ENCODE data around the gene HADHB. TPM values are rescaled to one million over a fixed set of nuclear protein-coding genes. Genes with fewer than 3 reads are reported as not detected.

HADHB gene
- total and polyA plus RNA-seq, 3 donors from 2014 or later, result 142 to 171 (median 168) TPM

- 53 to 73% methylated on average over 1 of the region's 1 CpG for WGBS, 2 donors
- Histone ChIP-seq H3K27me3 (no peaks in the 10 kb centered on the region), H3K4me3 (no peak overlapping the region), H3K27ac (no peak overlapping the region), H3K9me3 (no peaks in the 10 kb centered on the region), H3K4me1 (no peaks in the 10 kb centered on the region), H3K36me3 (ENCODE audit: low read depth, missing control alignments) (no peaks in the 10 kb centered on the region)
- DNase-seq, result no peak
- TF ChIP-seq CTCF (IDR thresholded peaks at IDR 0.05) (no peak), POLR2A (IDR thresholded peaks at IDR 0.05) (no peak)
- intact Hi-C loops (cut with DNase I; ENCODE audit: low total_unique reads), result no loop called here
Measured at GRCh38 chr2:26202981-26203490, 41.7 kb upstream of the HADHB start.

DNA sequence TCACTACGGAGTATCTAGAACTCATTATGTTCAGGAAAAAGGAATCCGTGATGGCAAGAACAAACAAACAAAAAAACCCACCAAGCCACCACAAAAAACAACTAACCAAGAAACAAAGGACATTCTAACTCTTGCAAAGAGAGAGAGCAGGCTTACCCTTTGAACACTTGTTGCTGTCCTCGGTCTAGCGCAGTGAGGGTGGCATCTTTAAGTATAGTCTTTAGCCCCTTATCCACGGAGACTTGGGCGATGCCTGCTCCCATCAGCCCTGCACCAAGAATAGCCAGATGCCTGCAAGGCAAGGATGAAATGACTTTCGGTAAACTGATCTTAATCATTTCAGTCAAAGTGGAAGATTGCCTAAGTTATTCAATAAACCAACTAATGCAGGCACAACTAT lies 40.8 kb upstream of the HADHB start:
- no peaks in the 10 kb centered on the region for H3K36me3 ChIP-seq (ENCODE audit: low read depth, missing control alignments)
- no peak for DNase-seq
- H3K27me3 ChIP-seq, result no peaks in the 10 kb centered on the region
- intact Hi-C loops (cut with DNase I; ENCODE audit: low total_unique reads), result no loop called here
- TF ChIP-seq CTCF (IDR thresholded peaks at IDR 0.05) (no peak), POLR2A (IDR thresholded peaks at IDR 0.05) (no peak)
- no peaks in the 10 kb centered on the region for H3K9me3 ChIP-seq
- 91 to 92% methylated on average over 7 of the region's 7 CpGs for WGBS, 2 donors
- no peak overlapping the region for H3K4me3 ChIP-seq
- H3K4me1 ChIP-seq, result no peaks in the 10 kb centered on the region
- H3K27ac ChIP-seq, result no peak overlapping the region

GRCh38 chr2:26212011-26212410 lies 32.7 kb upstream of the HADHB start:
- intact Hi-C loops (cut with DNase I; ENCODE audit: low total_unique reads), result no loop called here
- WGBS, 2 donors, result 90 to 94% methylated on average over 5 of the region's 5 CpGs
- H3K27me3 ChIP-seq, result no peaks in the 10 kb centered on the region
- H3K4me1 ChIP-seq, result no peaks in the 10 kb centered on the region
- DNase-seq, result no peak
- TF ChIP-seq CTCF (IDR thresholded peaks at IDR 0.05) (no peak), POLR2A (IDR thresholded peaks at IDR 0.05) (no peak)
- H3K27ac ChIP-seq, result no peak overlapping the region
- H3K9me3 ChIP-seq, result no peaks in the 10 kb centered on the region
- no peaks in the 10 kb centered on the region for H3K36me3 ChIP-seq (ENCODE audit: low read depth, missing control alignments)
- no peak overlapping the region for H3K4me3 ChIP-seq

DNA sequence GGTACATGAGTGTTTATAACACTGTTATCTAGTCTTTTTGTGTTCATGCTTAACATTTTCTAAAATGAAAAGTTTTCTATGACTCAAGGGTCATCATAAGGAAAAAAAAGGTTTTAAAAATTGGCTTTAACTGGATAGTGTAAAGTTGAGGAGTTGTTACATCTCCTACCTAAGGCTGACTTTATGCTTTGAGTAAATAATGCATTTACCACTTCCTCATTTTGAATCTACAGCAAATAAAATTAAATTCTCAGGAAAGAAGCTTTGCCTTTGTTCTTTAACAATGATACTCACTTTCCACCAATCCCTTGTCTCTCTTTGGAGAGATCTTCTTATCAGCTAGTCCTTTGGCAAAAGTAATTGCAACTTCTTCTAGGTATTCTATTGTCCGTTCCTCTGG lies 30.0 kb upstream of the HADHB start:
- H3K9me3 ChIP-seq, result no peaks in the 10 kb centered on the region
- no peak overlapping the region for H3K27ac ChIP-seq
- H3K27me3 ChIP-seq, result no peaks in the 10 kb centered on the region
- WGBS, 2 donors, result 87 to 89% methylated on average over 1 of the region's 1 CpG
- no peak for DNase-seq
- TF ChIP-seq POLR2A (IDR thresholded peaks at IDR 0.05) (no peak), CTCF (IDR thresholded peaks at IDR 0.05) (no peak)
- no peaks in the 10 kb centered on the region for H3K36me3 ChIP-seq (ENCODE audit: low read depth, missing control alignments)
- intact Hi-C loops (cut with DNase I; ENCODE audit: low total_unique reads), result no loop called here
- H3K4me3 ChIP-seq, result no peak overlapping the region
- H3K4me1 ChIP-seq, result no peaks in the 10 kb centered on the region

DNA sequence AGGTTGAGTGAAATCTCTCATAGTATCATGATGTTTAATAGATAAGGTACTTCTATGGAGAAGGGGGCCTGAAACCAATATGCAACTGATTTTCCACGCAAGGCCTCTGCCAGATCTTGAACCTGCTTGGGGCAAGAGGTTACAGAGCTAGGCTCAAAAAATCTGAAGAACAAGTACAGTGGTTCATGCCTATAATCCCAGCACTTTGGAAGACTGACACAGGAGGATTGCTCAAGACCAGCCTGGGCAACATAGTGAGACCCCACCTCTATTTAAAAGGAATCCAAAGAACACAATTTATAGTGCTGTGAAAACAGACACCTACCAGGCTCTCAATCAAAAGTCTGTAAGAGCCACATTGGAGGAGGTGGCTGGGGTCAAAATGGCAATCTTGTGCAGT lies 28.9 kb upstream of the HADHB start:
- no peaks in the 10 kb centered on the region for H3K4me1 ChIP-seq
- H3K9me3 ChIP-seq, result no peaks in the 10 kb centered on the region
- no peaks in the 10 kb centered on the region for H3K27me3 ChIP-seq
- intact Hi-C loops (cut with DNase I; ENCODE audit: low total_unique reads), result no loop called here
- H3K27ac ChIP-seq, result no peak overlapping the region
- WGBS, 2 donors, result 90 to 96% methylated on average over 1 of the region's 1 CpG
- no peaks in the 10 kb centered on the region for H3K36me3 ChIP-seq (ENCODE audit: low read depth, missing control alignments)
- no peak overlapping the region for H3K4me3 ChIP-seq
- TF ChIP-seq CTCF (IDR thresholded peaks at IDR 0.05), result no peak
- TF ChIP-seq POLR2A (IDR thresholded peaks at IDR 0.05), result no peak
- DNase-seq, result no peak

Measured in testis (tissue), 3 donors.